COLO668 (cell line): ENCODE measurements around the gene LMAN2L.

ENCODE experiments used
- DNase-seq: peaks from one replicate; lab custom pipeline; 2025; ENCODE audit not compliant: unreplicated experiment; lab: John Stamatoyannopoulos, UW

LMAN2L gene

GRCh38 chr2:96703021-96703751, 36.7 kb downstream of the LMAN2L start:
- DNase-seq, result no peak

GRCh38 chr2:96702098-96702785, 37.6 kb downstream of the LMAN2L start:
- DNase-seq, result no peak

GRCh38 chr2:96701636-96702035, 38.2 kb downstream of the LMAN2L start:
- DNase-seq, result no peak

- no peak for DNase-seq
Observed at GRCh38 chr2:96700086-96700485, 39.8 kb downstream of the LMAN2L start.

GRCh38 chr2:96699621-96700020, 40.2 kb downstream of the LMAN2L start:
- DNase-seq, result no peak

- no peak for DNase-seq
Observed at GRCh38 chr2:96699021-96699420, 40.8 kb downstream of the LMAN2L start.

GRCh38 chr2:96698221-96698861, 41.5 kb downstream of the LMAN2L start:
- no peak for DNase-seq

- DNase-seq, result no peak
Observed at GRCh38 chr2:96697476-96697875, 42.4 kb downstream of the LMAN2L start.

GRCh38 chr2:96695602-96696001, 44.3 kb downstream of the LMAN2L start:
- no peak for DNase-seq

- no peak for DNase-seq
Observed at GRCh38 chr2:96694816-96695455, 44.9 kb downstream of the LMAN2L start.

GRCh38 chr2:96694279-96694678, 45.6 kb downstream of the LMAN2L start:
- DNase-seq, result no peak

- no peak for DNase-seq
Observed at GRCh38 chr2:96693286-96694200, 46.3 kb downstream of the LMAN2L start.

- DNase-seq, result no peak
Observed at GRCh38 chr2:96692094-96692971, 47.5 kb downstream of the LMAN2L start.

- DNase-seq, result no peak
Observed at GRCh38 chr2:96691022-96691612, 48.7 kb downstream of the LMAN2L start.

GRCh38 chr2:96690306-96691021, 49.4 kb downstream of the LMAN2L start:
- no peak for DNase-seq

GRCh38 chr2:96689431-96689991, 50.4 kb downstream of the LMAN2L start:
- DNase-seq, result no peak

GRCh38 chr2:96688649-96689430, 51.0 kb downstream of the LMAN2L start:
- no peak for DNase-seq
